Right lobe of liver (tissue), 6 donors: ENCODE data around the gene HMOX2. TPM values are rescaled to one million over a fixed set of nuclear protein-coding genes. Genes with fewer than 3 reads are reported as not detected.

Source experiments
- ATAC-seq, 4 donors: fragments of 200-7000 bp; cut with Tn5 transposase; one replicate each; pipeline ENCODE4 v1.9.1; 2020; ENCODE audit warnings: mild to moderate bottlenecking in 4 of 4, moderate library complexity in 4 of 4
- DNase-seq, 3 donors: peaks; one replicate each; pipeline ENCODE4 v3.0.0-alpha.2; 2020
- H3K27ac ChIP-seq, 3 donors: fragments of 200-600 bp; one replicate each; pipeline ENCODE4 v1.8.0; 2022
- H3K27me3 ChIP-seq, 2 donors: fragments of 200-600 bp; one replicate each; pipeline ENCODE4 v1.8.0; 2022
- H3K36me3 ChIP-seq, 4 donors: fragments of 200-600 bp; sonication (generic) in 1 of 4; one replicate each; pipeline versions ENCODE4 v1.5.1 to v1.8.0; 2017 to 2022; ENCODE audit warnings: control low read depth in 1 of 4
- H3K4me1 ChIP-seq, 4 donors: fragments of 200-600 bp; sonication (generic) in 1 of 4; one replicate each; pipeline versions ENCODE4 v1.5.1 to v1.8.0; 2017 to 2022; ENCODE audit warnings: control low read depth in 1 of 4
- H3K4me3 ChIP-seq, 3 donors: fragments of 200-600 bp; one replicate each; pipeline ENCODE4 v1.8.0; 2022
- H3K9me3 ChIP-seq, 4 donors: fragments of 200-600 bp; sonication (generic) in 1 of 4; one replicate each; pipeline versions ENCODE4 v1.5.1 to v1.8.0; 2017 to 2022; ENCODE audit warnings: control low read depth in 1 of 4
- CTCF ChIP-seq, 4 donors: fragments of 200-600 bp in 3 of 4; fragments of 450-650 bp in 1 of 4; IDR thresholded peaks; one replicate each; pipeline versions ENCODE4 v1.5.1 to v1.8.0; 2016 to 2022; ENCODE audit warnings: antibody characterized with exemption in 4 of 4, mild to moderate bottlenecking in 2 of 4
- POLR2A ChIP-seq: fragments of 450-650 bp; IDR thresholded peaks from one replicate; pipeline ENCODE4 v1.6.1; 2017; ENCODE audit warnings: antibody characterized with exemption, mild to moderate bottlenecking
- WGBS: methylation state at CpG from one replicate; pipeline ENCODE4 v1.1.6; 2018; ENCODE audit warnings: low coverage, low lambda C conversion rate; ENCODE audit not compliant: insufficient coverage; ENCODE audit errors: missing lambda C conversion rate; 5-methylcytosine and 5-hydroxymethylcytosine counted together
- intact Hi-C, 2 donors: fragments of 100-400 bp; cut with DNase I; formaldehyde crosslinking; loops; one replicate each; pipeline versions ENCODE4 v1.11.2 to v1.14.1; 2022
- total RNA-seq, 6 experiments: library from RNA; depleted of rRNA in 2 of 6; stranded (reverse); fragments of >200 nt in 2 of 6; fragmentation: NEBNext Ultra II Directional in 3 of 6; extraction: Animal tissue kit (Norgen Biotek cat#: 25700) in 3 of 6; gene quantifications; one replicate each; pipeline versions ENCODE4 v1.1.0 to v1.2.4, GENCODE V29; 2016 to 2023
- donor health status: DM: no; HTN: yes; CAD: no.
- donor health status: DM: no; HTN: no; CAD: no.
- donor health status: DM: no; HTN: no; CAD: no.
- donor health status: DM: no; HTN: yes; CAD: no.
- donor health status: DM: no; HTN: yes; CAD: no.

HMOX2 gene
- total RNA-seq, 6 experiments from 2014 or later: 39.7 to 74.7 (median 55.4) TPM

GRCh38 chr16:4437366-4437765 lies 38.8 kb upstream of the HMOX2 start:
- peaks cover 8 to 77% (median 43%) of the 10 kb centered on the region in 4 donors for H3K36me3 ChIP-seq
- intact Hi-C loops: no loop called here
- no peak overlapping the region for H3K4me3 ChIP-seq

GRCh38 chr16:4442371-4442770 lies 33.8 kb upstream of the HMOX2 start:
- H3K9me3 ChIP-seq: no peaks in the 10 kb centered on the region
- DNase-seq: no peak
- peaks cover 5 to 99% (median 57%) of the 10 kb centered on the region in 4 donors for H3K36me3 ChIP-seq
- H3K4me3 ChIP-seq: no peak overlapping the region
- intact Hi-C loops: no loop called here
- H3K27me3 ChIP-seq: no peaks in the 10 kb centered on the region
- ATAC-seq: peak in 1 of 4 donors; percentile 24
- H3K4me1 ChIP-seq: no peaks in the 10 kb centered on the region
- no peak overlapping the region for H3K27ac ChIP-seq
- TF ChIP-seq CTCF (IDR thresholded peaks at IDR 0.05): no peak
- TF ChIP-seq POLR2A: no peak
- 83% methylated on average over 6 of the region's 11 CpGs for WGBS

More at GRCh38 chr16:4437366-4437765, 38.8 kb upstream of the HMOX2 start:
- no peaks in the 10 kb centered on the region for H3K9me3 ChIP-seq
- TF ChIP-seq CTCF (IDR thresholded peaks at IDR 0.05) (no peak), POLR2A (no peak)
- DNase-seq (no peak), ATAC-seq (no peak)
- H3K4me1 ChIP-seq: no peaks in the 10 kb centered on the region
- 86% methylated on average over 1 of the region's 3 CpGs for WGBS
- H3K27ac ChIP-seq: no peak overlapping the region
- H3K27me3 ChIP-seq: no peaks in the 10 kb centered on the region

- Histone ChIP-seq H3K9me3 (no peaks in the 10 kb centered on the region), H3K36me3 (peaks cover 0 to 93% (median 54%) of the 10 kb centered on the region in 4 donors), H3K4me1 (no peaks in the 10 kb centered on the region), H3K4me3 (no peak overlapping the region), H3K27me3 (no peaks in the 10 kb centered on the region), H3K27ac (no peak overlapping the region)
- no peak for ATAC-seq
- DNase-seq: no peak
- intact Hi-C loops: no loop called here
- TF ChIP-seq CTCF (IDR thresholded peaks at IDR 0.05) (no peak), POLR2A (no peak)
- 60% methylated on average over 3 of the region's 5 CpGs for WGBS
Measured at GRCh38 chr16:4443271-4443670, 32.9 kb upstream of the HMOX2 start.

DNA sequence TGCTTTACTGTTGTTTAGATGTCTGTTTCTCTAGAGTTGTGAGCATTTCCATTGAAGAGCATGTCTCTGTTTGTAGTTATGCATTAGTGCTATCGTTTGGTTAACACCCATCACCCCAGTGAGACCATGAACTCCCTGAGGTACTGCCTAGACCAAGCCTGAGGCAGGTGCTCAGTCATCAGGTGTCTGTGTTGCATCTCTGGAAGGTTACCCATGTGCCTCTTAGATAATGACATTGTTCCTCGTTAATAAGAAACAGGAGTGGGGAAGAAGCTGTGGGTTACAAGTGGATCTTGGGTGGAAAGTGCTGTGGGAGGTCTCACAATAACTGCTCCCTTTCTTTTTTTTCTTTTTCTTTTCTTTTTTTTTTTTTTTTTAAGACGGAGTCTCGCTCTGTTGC lies 32.2 kb upstream of the HMOX2 start:
- DNase-seq: no peak
- TF ChIP-seq CTCF (IDR thresholded peaks at IDR 0.05): no peak
- no peak for TF ChIP-seq POLR2A
- intact Hi-C loops: no loop called here
- H3K4me1 ChIP-seq: no peaks in the 10 kb centered on the region
- no peak for ATAC-seq
- H3K36me3 ChIP-seq: peaks cover 0 to 93% (median 56%) of the 10 kb centered on the region in 4 donors
- no peaks in the 10 kb centered on the region for H3K9me3 ChIP-seq
- H3K4me3 ChIP-seq: no peak overlapping the region
- H3K27me3 ChIP-seq: no peaks in the 10 kb centered on the region
- WGBS: 100% methylated on average over 1 of the region's 4 CpGs
- H3K27ac ChIP-seq: no peak overlapping the region

DNA sequence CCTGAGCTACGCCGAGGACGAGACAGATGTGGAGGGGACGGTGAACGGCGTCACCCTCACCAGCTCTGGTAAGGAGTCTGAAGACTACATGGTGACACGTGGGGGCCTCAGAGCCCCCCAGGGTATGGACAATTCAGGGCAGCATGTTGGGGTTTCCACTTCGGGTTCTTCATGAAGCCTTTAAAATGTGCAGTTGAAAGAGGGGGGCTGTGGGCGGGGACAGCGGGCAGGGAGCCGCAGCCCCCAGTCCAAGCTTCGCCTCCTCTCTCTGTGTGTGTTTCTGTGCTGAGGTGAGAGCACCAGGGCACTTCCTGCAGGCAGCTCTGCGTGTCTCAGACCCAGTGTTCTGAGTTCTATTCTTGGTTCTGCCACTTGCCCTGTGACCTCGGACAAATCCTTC lies 25.8 kb upstream of the HMOX2 start:
- Histone ChIP-seq H3K9me3 (no peaks in the 10 kb centered on the region), H3K4me3 (no peak overlapping the region), H3K36me3 (peaks cover 0 to 86% (median 44%) of the 10 kb centered on the region in 4 donors), H3K4me1 (no peaks in the 10 kb centered on the region), H3K27ac (no peak overlapping the region), H3K27me3 (no peaks in the 10 kb centered on the region)
- intact Hi-C loops: no loop called here
- ATAC-seq (no peak), DNase-seq (no peak)
- TF ChIP-seq POLR2A (no peak), CTCF (IDR thresholded peaks at IDR 0.05) (no peak)
- 83% methylated on average over 3 of the region's 14 CpGs for WGBS
